DND-41 (cell line): ENCODE results near the gene LGR6.

ENCODE experiments used
- EZH2 ChIP-seq: IDR thresholded peaks from 3 replicates; pipeline ENCODE4 v1.6.1; 2012; ENCODE audit warnings: borderline replicate concordance, low read depth, mild to moderate bottlenecking, moderate library complexity, low read length, inconsistent platforms; ENCODE audit not compliant: severe bottlenecking
- TF ChIP-seq, protein P1 (sequence below): IDR thresholded peaks from 2 replicates; pipeline ENCODE4 v1.5.1; 2012; ENCODE audit warnings: borderline replicate concordance, low read length, moderate library complexity, mild to moderate bottlenecking; ENCODE audit not compliant: poor library complexity, severe bottlenecking; ENCODE audit errors: extremely low read depth

DNA sequence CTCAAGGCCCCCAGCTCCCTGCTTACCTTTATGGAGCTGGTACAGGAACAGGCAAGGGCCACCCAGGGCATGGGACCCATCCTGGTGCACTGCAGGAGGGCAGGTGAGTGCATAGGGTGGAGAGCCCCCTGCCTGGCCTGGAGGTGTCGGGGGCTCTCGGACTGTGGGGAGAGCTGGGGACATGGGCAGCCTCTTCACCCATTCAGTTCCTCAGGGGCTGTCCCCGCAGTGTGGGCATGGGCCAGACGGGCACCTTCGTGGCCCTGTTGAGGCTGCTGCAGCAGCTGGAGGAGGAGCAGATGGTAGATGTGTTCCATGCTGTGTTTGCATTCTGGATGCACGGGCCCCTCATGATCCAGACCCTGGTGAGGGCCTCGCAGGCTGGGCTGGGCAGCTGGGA is 7.3 kb upstream of the LGR6 start:
- TF ChIP-seq, protein P1, sequence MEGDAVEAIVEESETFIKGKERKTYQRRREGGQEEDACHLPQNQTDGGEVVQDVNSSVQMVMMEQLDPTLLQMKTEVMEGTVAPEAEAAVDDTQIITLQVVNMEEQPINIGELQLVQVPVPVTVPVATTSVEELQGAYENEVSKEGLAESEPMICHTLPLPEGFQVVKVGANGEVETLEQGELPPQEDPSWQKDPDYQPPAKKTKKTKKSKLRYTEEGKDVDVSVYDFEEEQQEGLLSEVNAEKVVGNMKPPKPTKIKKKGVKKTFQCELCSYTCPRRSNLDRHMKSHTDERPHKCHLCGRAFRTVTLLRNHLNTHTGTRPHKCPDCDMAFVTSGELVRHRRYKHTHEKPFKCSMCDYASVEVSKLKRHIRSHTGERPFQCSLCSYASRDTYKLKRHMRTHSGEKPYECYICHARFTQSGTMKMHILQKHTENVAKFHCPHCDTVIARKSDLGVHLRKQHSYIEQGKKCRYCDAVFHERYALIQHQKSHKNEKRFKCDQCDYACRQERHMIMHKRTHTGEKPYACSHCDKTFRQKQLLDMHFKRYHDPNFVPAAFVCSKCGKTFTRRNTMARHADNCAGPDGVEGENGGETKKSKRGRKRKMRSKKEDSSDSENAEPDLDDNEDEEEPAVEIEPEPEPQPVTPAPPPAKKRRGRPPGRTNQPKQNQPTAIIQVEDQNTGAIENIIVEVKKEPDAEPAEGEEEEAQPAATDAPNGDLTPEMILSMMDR = no peak
- TF ChIP-seq EZH2 = no peak
